WTC11 (cell line): ENCODE measurements around the gene DCD. TPM values are rescaled to one million over a fixed set of nuclear protein-coding genes. Genes with fewer than 3 reads are reported as not detected.
A peak's percentile ranks its signal among the peaks of the same experiment; 100 is the strongest.

Experiments
- ATAC-seq: fragments of 200-7000 bp; cut with Tn5 transposase; 2 replicates; pipeline ENCODE4 v1.10.0; 2021; ENCODE audit warnings: mild to moderate bottlenecking, moderate library complexity
- CTCF ChIA-PET: fragments of 300-600 bp; sonication (Branson Sonifier 250); formaldehyde crosslinking; loops from one replicate; lab custom pipeline; 2021; ENCODE audit warnings: antibody characterized with exemption; lab: Charles Lee
- POLR2A ChIA-PET: fragments of 350-600 bp; sonication (Branson Sonifier 250); formaldehyde crosslinking; loops from one replicate; lab custom pipeline; 2021; ENCODE audit warnings: antibody characterized with exemption; lab: Charles Lee
- DNase-seq: peaks from one replicate; pipeline ENCODE4 v3.0.0; 2021; ENCODE audit warnings: low spot score
- H3K27ac Mint-ChIP-seq: 2 replicates; pipeline ENCODE4 v1.8.0; 2021; ENCODE audit warnings: mixed read lengths
- H3K27me3 Mint-ChIP-seq: 2 replicates; pipeline ENCODE4 v1.8.0; 2021; ENCODE audit warnings: low read depth, mild to moderate bottlenecking, moderate library complexity, mixed read lengths
- H3K36me3 Mint-ChIP-seq: 2 replicates; pipeline ENCODE4 v1.8.0; 2021; ENCODE audit warnings: mixed read lengths
- H3K4me1 Mint-ChIP-seq: 2 replicates; pipeline ENCODE4 v1.8.0; 2022; ENCODE audit warnings: mixed read lengths
- H3K4me3 Mint-ChIP-seq: 2 replicates; pipeline ENCODE4 v1.8.0; 2021; ENCODE audit warnings: mild to moderate bottlenecking, moderate library complexity, mixed read lengths
- H3K9me3 Mint-ChIP-seq: 2 replicates; pipeline ENCODE4 v1.8.0; 2021; ENCODE audit warnings: mixed read lengths
- AR ChIP-seq: fragments of 250-450 bp; sonication (Bioruptor Pico); IDR thresholded peaks from 2 replicates; pipeline ENCODE4 v1.9.0; 2021; ENCODE audit warnings: mild to moderate bottlenecking
- ATF3 ChIP-seq: sonication (generic); formaldehyde crosslinking; conservative IDR thresholded peaks from 2 replicates; pipeline ENCODE4 v1.8.1; 2022; ENCODE audit warnings: mild to moderate bottlenecking, missing genetic modification reagents
- CTCF ChIP-seq: fragments of 200-600 bp; IDR thresholded peaks from 2 replicates; pipeline ENCODE4 v1.8.0; 2022; ENCODE audit warnings: antibody characterized with exemption
- ELF4 ChIP-seq: sonication (generic); formaldehyde crosslinking; IDR thresholded peaks from 2 replicates; pipeline ENCODE4 v1.8.1; 2022; ENCODE audit warnings: low read depth, mild to moderate bottlenecking, moderate library complexity, missing genetic modification reagents
- EMX1 ChIP-seq: fragments of 250-450 bp; sonication (Bioruptor Pico); IDR thresholded peaks from 2 replicates; pipeline ENCODE4 v1.8.0; 2021; ENCODE audit warnings: mild to moderate bottlenecking
- FOXJ3 ChIP-seq: sonication (generic); formaldehyde crosslinking; IDR thresholded peaks from 2 replicates; pipeline ENCODE4 v1.9.0; 2021; ENCODE audit warnings: missing genetic modification reagents, mild to moderate bottlenecking, borderline replicate concordance
- FOXK1 ChIP-seq: sonication (generic); formaldehyde crosslinking; IDR thresholded peaks from 2 replicates; pipeline ENCODE4 v1.8.0; 2022; ENCODE audit warnings: mild to moderate bottlenecking, moderate library complexity, missing genetic modification reagents
- MAX ChIP-seq: sonication (generic); formaldehyde crosslinking; IDR thresholded peaks from 2 replicates; pipeline ENCODE4 v1.8.0; 2022; ENCODE audit warnings: mild to moderate bottlenecking, missing genetic modification reagents
- NFE2L1 ChIP-seq: sonication (generic); formaldehyde crosslinking; IDR thresholded peaks from 2 replicates; pipeline ENCODE4 v1.8.1; 2023; ENCODE audit warnings: missing genetic modification reagents
- PRDM15 ChIP-seq: sonication (generic); formaldehyde crosslinking; IDR thresholded peaks from 2 replicates; pipeline ENCODE4 v1.8.0; 2022; ENCODE audit warnings: missing genetic modification reagents
- PREB ChIP-seq: sonication (generic); formaldehyde crosslinking; IDR thresholded peaks from 2 replicates; pipeline ENCODE4 v1.8.1; 2022; ENCODE audit warnings: mild to moderate bottlenecking, missing genetic modification reagents, moderate library complexity, borderline replicate concordance
- PRRX2 ChIP-seq: fragments of 250-450 bp; sonication (Bioruptor Pico); IDR thresholded peaks from 2 replicates; pipeline ENCODE4 v1.8.0; 2021; ENCODE audit warnings: mild to moderate bottlenecking
- SMAD3 ChIP-seq: sonication (generic); formaldehyde crosslinking; IDR thresholded peaks from 2 replicates; pipeline ENCODE4 v1.8.0; 2022; ENCODE audit warnings: missing genetic modification reagents, mild to moderate bottlenecking, borderline replicate concordance
- SMAD4 ChIP-seq: sonication (generic); formaldehyde crosslinking; IDR thresholded peaks from 2 replicates; pipeline ENCODE4 v1.8.0; 2022; ENCODE audit warnings: mild to moderate bottlenecking, missing genetic modification reagents
- SP1 ChIP-seq: sonication (generic); formaldehyde crosslinking; conservative IDR thresholded peaks from 2 replicates; pipeline ENCODE4 v1.8.1; 2022; ENCODE audit warnings: missing genetic modification reagents
- TCF7 ChIP-seq: sonication (generic); formaldehyde crosslinking; IDR thresholded peaks from 2 replicates; pipeline ENCODE4 v1.8.0; 2022; ENCODE audit warnings: mild to moderate bottlenecking, low read depth, missing genetic modification reagents, moderate library complexity
- TP53 ChIP-seq: sonication (generic); formaldehyde crosslinking; IDR thresholded peaks from 2 replicates; pipeline ENCODE4 v1.8.1; 2023; ENCODE audit warnings: mild to moderate bottlenecking, missing genetic modification reagents
- USF1 ChIP-seq: sonication (generic); formaldehyde crosslinking; IDR thresholded peaks from 2 replicates; pipeline ENCODE4 v1.8.0; 2022; ENCODE audit warnings: mild to moderate bottlenecking, missing genetic modification reagents
- ZNF121 ChIP-seq: sonication (generic); formaldehyde crosslinking; IDR thresholded peaks from 2 replicates; pipeline ENCODE4 v1.8.0; 2023; ENCODE audit warnings: missing genetic modification reagents
- ZNF138 ChIP-seq: sonication (generic); formaldehyde crosslinking; conservative IDR thresholded peaks from 2 replicates; pipeline ENCODE4 v1.8.1; 2022; ENCODE audit warnings: mild to moderate bottlenecking, moderate library complexity, missing genetic modification reagents
- ZNF396 ChIP-seq: fragments of 250-450 bp; sonication (Bioruptor Pico); IDR thresholded peaks from 2 replicates; pipeline ENCODE4 v1.8.0; 2021; ENCODE audit warnings: mild to moderate bottlenecking, moderate library complexity, borderline replicate concordance
- total RNA-seq: library from RNA; stranded (reverse); gene quantifications from 3 replicates; pipeline ENCODE4 v1.2.3, GENCODE V29; 2021

The DCD gene
- total RNA-seq, 1 experiment from 2014 or later, result not detected

- TF ChIP-seq AR, result no peak
- no peak for TF ChIP-seq TP53 (CRISPR knock-in tag)
- no peak for TF ChIP-seq PRDM15 (CRISPR knock-in tag)
- TF ChIP-seq CTCF, result no peak
- TF ChIP-seq, all 79 proteins: peak for 0
These were observed 49.2 kb downstream of the DCD start (continued) for GRCh38 chr12:54598970-54599369.

GRCh38 chr12:54596526-54596946 lies 51.6 kb downstream of the DCD start:
- ChIA-PET CTCF (interaction anchor here (0.6 to 5.8 kb wide), 45 partner anchors 8 to 1335 kb away, joined by 3 to 90 read pairs (median 4); partner anchors contain the start of genes PDE1B and PPP1R1A), POLR2A (no interaction called here)
- ATAC-seq (peak; percentile 94), DNase-seq (peak; percentile 86)
- peaks cover 5% of the 10 kb centered on the region for H3K4me1 Mint-ChIP-seq
- no peak overlapping the region for H3K4me3 Mint-ChIP-seq
- H3K36me3 Mint-ChIP-seq, result no peaks in the 10 kb centered on the region
- peaks cover 82% of the 10 kb centered on the region for H3K27me3 Mint-ChIP-seq
- H3K9me3 Mint-ChIP-seq, result no peaks in the 10 kb centered on the region
- H3K27ac Mint-ChIP-seq, result no peak overlapping the region
- no peak for TF ChIP-seq FOXK1
- peak; percentile 77 for TF ChIP-seq CTCF

- no peaks in the 10 kb centered on the region for H3K9me3 Mint-ChIP-seq
- peaks cover 13% of the 10 kb centered on the region for H3K4me1 Mint-ChIP-seq
- TF ChIP-seq TCF7 (CRISPR knock-in tag) (no peak), SMAD4 (no peak), ZNF121 (CRISPR knock-in tag) (no peak), ATF3 (CRISPR knock-in tag) (no peak), TP53 (CRISPR knock-in tag) (no peak), USF1 (CRISPR knock-in tag) (no peak), PRRX2 (CRISPR knock-in tag) (no peak), ZNF138 (CRISPR knock-in tag) (no peak), PREB (CRISPR knock-in tag) (no peak), NFE2L1 (CRISPR knock-in tag) (no peak), FOXJ3 (no peak), EMX1 (CRISPR knock-in tag) (no peak), SP1 (CRISPR knock-in tag) (no peak), ZNF396 (CRISPR knock-in tag) (no peak), ELF4 (CRISPR knock-in tag) (no peak), MAX (CRISPR knock-in tag) (no peak), SMAD3 (CRISPR knock-in tag) (no peak)
These were observed 52.7 kb downstream of the DCD start for GRCh38 chr12:54595471-54595870.

More at GRCh38 chr12:54595471-54595870, 52.7 kb downstream of the DCD start:
- ATAC-seq (no peak), DNase-seq (no peak)
- ChIA-PET POLR2A (no interaction called here), CTCF (interaction anchor here (1.0 to 5.8 kb wide), 18 partner anchors 8 to 95 kb away, joined by 3 to 90 read pairs (median 8); partner anchors contain the start of genes PDE1B and PPP1R1A)
- no peak overlapping the region for H3K27ac Mint-ChIP-seq
- H3K36me3 Mint-ChIP-seq, result no peaks in the 10 kb centered on the region
- H3K27me3 Mint-ChIP-seq, result peaks cover 87% of the 10 kb centered on the region
- no peak overlapping the region for H3K4me3 Mint-ChIP-seq
